Fibroblast of lung (primary cell): Measurements from ENCODE around the gene SIGMAR1.

ENCODE experiments used
- CTCF ChIP-seq, 2 donors: IDR thresholded peaks in 1 of 2; conservative IDR thresholded peaks in 1 of 2; 1 replicate in 1 of 2; 2 replicates in 1 of 2; pipeline ENCODE4 v1.5.1; 2011 to 2012; ENCODE audit warnings: low read length in 2 of 2, control low read depth in 1 of 2, inconsistent platforms in 1 of 2, low read depth in 1 of 2, mild to moderate bottlenecking in 1 of 2
- EZH2 ChIP-seq: IDR thresholded peaks from 2 replicates; pipeline ENCODE4 v1.5.1; 2012; ENCODE audit warnings: low read length, control low read depth, mild to moderate bottlenecking; ENCODE audit errors: missing control alignments

GRCh38 chr9:34658461-34658860 lies 20.9 kb upstream of the SIGMAR1 start:
- TF ChIP-seq CTCF (conservative IDR thresholded peaks at IDR 0.05 in 1 of 2, IDR thresholded peaks at IDR 0.05 in 1 of 2; ENCODE audit: low read depth in 1 of 2, low read length in 2 of 2): no peak
- TF ChIP-seq EZH2: no peak
